GOT3 (cell line): ENCODE data around the gene GRAP2.
"Not testable (repeated sequence)": the region's sequence is repeated elsewhere in the genome, so short reads cannot be mapped to it uniquely, and the experiment has no call there.

Source experiments
- DNase-seq: peaks from one replicate; lab custom pipeline; 2025; ENCODE audit warnings: mixed read lengths; lab: John Stamatoyannopoulos, UW

Gene GRAP2

GRCh38 chr22:39897841-39898240, 3.0 kb upstream of the GRAP2 start:
- no peak for DNase-seq

- no peak for DNase-seq
Measured at GRCh38 chr22:39898997-39899396, 1.9 kb upstream of the GRAP2 start.

- DNase-seq: no peak
Measured at GRCh38 chr22:39901565-39902146, 772 bp downstream of the GRAP2 start.

- DNase-seq: not testable (repeated sequence)
Measured at GRCh38 chr22:39904024-39904423, 3.1 kb downstream of the GRAP2 start.

GRCh38 chr22:39904862-39905261, 4.0 kb downstream of the GRAP2 start:
- no peak for DNase-seq

- DNase-seq: no peak
Measured at GRCh38 chr22:39905687-39906086, 4.8 kb downstream of the GRAP2 start.

- DNase-seq: no peak
Measured at GRCh38 chr22:39906207-39906606, 5.3 kb downstream of the GRAP2 start.

GRCh38 chr22:39907047-39907446, 6.2 kb downstream of the GRAP2 start:
- DNase-seq: no peak

- no peak for DNase-seq
Measured at GRCh38 chr22:39907605-39908097, 6.8 kb downstream of the GRAP2 start.

GRCh38 chr22:39908136-39908535, 7.3 kb downstream of the GRAP2 start:
- DNase-seq: no peak

GRCh38 chr22:39908737-39909136, 7.9 kb downstream of the GRAP2 start:
- no peak for DNase-seq

- no peak for DNase-seq
Measured at GRCh38 chr22:39910876-39911613, 10.2 kb downstream of the GRAP2 start.

GRCh38 chr22:39913321-39913720, 12.4 kb downstream of the GRAP2 start:
- no peak for DNase-seq

- DNase-seq: no peak
Measured at GRCh38 chr22:39913886-39914285, 13.0 kb downstream of the GRAP2 start.

- no peak for DNase-seq
Measured at GRCh38 chr22:39914584-39914983, 13.7 kb downstream of the GRAP2 start.

GRCh38 chr22:39915295-39915726, 14.4 kb downstream of the GRAP2 start:
- DNase-seq: no peak

- DNase-seq: no peak
Measured at GRCh38 chr22:39916496-39916895, 15.6 kb downstream of the GRAP2 start.

GRCh38 chr22:39917197-39917643, 16.3 kb downstream of the GRAP2 start:
- no peak for DNase-seq

- no peak for DNase-seq
Measured at GRCh38 chr22:39917776-39918495, 17.1 kb downstream of the GRAP2 start.

GRCh38 chr22:39920134-39920743, 19.4 kb downstream of the GRAP2 start:
- no peak for DNase-seq

GRCh38 chr22:39923696-39924095, 22.8 kb downstream of the GRAP2 start:
- no peak for DNase-seq

GRCh38 chr22:39924286-39924685, 23.4 kb downstream of the GRAP2 start:
- DNase-seq: no peak
